Skeletal muscle cell (primary cell): Measurements from ENCODE around the gene RAB34.
"Not testable (repeated sequence)": the region's sequence is repeated elsewhere in the genome, so short reads cannot be mapped to it uniquely, and the experiment has no call there.

Source experiments
- DNase-seq: peaks from one replicate; pipeline ENCODE4 v3.0.0-alpha.2; 2010; ENCODE audit warnings: low read depth
- H3K4me3 ChIP-seq: 2 replicates; pipeline ENCODE4 v1.5.1; 2011; ENCODE audit warnings: low read depth, mild to moderate bottlenecking, control low read depth, low read length, moderate library complexity

RAB34 gene

DNA sequence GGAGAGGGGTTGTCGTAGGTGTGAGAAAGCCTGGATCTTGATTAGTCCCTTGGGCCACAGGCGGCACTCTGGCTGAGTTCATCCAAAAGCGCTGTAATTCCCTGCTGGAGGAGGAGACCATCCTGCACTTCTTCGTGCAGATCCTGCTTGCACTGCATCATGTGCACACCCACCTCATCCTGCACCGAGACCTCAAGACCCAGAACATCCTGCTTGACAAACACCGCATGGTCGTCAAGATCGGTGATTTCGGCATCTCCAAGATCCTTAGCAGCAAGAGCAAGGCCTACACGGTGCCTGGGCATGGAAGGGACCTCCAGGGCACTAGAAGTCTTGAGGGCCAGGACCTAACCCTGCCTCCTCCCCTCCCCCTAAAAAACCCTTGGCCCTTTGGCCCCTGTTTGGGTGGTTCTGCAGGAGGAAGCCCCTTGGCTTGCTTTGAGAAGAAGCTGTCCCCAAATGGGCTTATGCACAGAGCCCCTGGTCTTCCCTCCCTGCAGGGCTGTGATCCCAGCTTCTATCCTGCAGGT is 17.1 kb upstream of the RAB34 start:
- H3K4me3 ChIP-seq, result no peak overlapping the region
- DNase-seq, result no peak

DNA sequence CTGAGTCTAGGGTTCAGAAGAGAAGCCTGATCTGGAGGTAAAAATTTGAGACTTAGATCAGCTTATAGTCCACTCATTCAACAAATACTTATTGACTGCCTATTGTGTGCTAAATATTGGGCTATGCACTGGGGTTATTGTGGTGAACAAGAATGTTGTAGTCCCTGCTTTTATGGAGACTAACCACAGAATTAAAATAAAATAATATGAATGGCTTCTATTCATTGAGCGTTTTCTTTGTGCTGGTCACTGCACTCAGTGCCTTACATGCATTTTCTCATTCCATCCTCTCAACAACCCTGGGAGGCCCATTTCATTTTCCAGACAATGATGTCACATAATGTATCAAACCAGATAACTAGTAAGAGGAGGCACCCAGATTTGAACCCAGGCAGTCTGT is 15.7 kb upstream of the RAB34 start:
- H3K4me3 ChIP-seq, result no peak overlapping the region
- no peak for DNase-seq

- no peak for DNase-seq
- H3K4me3 ChIP-seq, result no peak overlapping the region
These were observed 12.3 kb upstream of the RAB34 start for GRCh38 chr17:28729950-28730330.

DNA sequence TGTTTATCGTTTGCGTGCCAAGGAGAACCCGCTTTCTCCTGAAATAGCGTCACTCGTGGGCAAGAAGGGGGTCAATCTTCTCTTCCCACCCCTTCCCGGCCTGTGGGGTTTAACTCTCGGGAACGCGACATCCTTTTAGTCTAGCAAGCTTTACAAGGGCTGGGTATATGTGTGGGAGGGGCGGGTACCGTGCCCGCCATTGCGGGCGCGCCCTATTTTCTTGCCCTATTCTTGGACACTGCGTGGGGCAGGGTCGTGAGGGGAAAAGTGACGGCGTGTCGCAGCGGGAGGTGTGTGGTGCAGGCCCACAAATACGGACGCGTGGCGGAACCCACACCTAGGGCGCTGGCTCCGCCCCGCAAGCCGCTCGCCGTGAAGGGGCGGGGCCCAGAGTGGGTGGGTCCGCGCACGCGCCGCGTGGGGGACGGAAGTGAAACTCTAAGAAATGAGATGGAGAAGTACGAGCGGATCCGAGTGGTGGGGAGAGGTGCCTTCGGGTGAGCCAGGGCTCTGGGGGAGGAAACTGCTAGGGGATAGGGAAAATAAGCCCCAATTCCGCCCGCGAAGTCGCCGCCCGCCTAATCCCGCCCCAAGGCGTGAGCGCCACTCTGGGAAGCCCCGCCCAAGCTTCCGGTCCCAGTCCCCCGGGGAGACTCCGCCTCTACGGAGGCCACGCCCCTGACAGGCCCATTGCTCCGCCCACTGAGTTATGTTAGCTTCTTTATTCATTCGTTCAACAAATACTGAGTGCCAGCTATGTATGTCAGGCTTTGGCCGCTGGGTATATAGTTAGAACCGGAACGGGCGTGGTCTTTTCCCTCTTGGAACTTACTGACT is 10.9 kb upstream of the RAB34 start, which contains the start of gene NEK8:
TSS of gene NEK8 (plus strand) at position 425 of the 837 bp plus-strand sequence. CDS start at position 451, 26 bp downstream.
- peak within 1 kb of the TSS; percentile 69 for H3K4me3 ChIP-seq
- DNase-seq, result no peak

DNA sequence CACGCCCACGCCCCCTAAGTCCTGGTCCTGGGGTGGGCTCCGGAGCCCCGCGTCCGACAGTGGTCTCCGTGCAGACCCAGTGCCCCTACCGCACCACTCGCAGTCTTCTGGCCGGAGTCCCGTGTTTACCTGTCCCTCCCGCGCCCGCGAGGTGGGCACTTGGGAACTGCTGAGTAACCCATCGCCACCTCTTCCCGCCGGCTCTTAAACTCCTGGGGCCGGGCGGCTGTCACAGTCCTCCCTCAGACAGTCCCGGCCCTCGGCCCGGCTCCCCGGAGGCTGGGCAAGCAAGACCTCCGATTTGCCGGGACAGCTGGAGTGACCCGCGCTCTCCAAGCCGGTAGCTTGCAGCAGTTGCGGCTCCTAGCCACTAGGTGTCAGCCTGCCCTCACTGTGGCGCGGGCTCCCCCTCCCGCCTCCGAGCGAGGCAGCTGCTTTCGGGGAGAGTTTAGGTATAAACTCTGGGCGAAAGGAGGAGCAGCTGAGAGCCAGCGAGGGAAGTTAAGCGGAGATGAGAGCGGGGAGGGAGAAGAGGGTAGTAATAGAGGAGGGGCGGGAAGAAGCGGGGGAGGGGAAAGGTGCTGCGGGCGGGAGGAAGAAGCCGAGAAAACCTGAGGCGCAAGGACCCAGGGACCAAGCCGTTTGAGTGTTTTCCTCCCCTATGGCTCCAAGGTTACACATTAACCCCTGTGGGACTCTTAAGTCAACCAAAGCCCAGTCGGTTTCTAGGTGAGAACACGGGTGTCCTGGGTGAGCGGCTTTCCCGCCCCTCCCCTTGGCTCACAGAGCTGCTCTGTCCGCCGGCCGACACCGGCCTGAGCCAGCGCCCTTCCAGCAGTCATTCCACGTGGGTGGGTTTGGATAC is 9.2 kb upstream of the RAB34 start:
- DNase-seq, result peak; percentile 78
- peak overlapping the region; percentile 67 for H3K4me3 ChIP-seq

DNA sequence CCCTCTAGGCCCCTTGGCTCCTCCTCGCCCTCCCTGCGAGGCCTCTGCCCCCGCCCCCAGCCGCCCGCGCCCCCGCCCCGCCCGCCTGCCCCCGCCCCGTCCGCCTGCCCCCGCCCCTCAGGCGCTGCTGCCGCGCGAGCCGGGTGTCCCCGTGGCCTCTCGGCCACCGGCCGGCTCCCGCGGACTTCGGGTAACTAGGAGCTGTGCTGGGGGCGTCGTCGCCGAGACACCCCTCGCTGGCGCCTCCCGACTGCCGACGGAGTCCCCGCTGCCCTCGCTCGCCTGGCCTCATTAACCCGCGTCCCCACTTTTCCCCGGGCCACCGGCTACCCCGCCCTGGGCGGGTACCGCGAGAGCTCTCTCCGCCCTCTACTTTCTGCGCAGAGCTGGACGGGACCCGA is 8.6 kb upstream of the RAB34 start, which contains the start of gene TLCD1:
TSS of gene TLCD1 (minus strand) at position 8 of the 401 bp plus-strand sequence. CDS start 136 bp downstream, outside the sequence.
- DNase-seq, result no peak
- peak within 1 kb of the TSS; percentile 67 for H3K4me3 ChIP-seq

DNA sequence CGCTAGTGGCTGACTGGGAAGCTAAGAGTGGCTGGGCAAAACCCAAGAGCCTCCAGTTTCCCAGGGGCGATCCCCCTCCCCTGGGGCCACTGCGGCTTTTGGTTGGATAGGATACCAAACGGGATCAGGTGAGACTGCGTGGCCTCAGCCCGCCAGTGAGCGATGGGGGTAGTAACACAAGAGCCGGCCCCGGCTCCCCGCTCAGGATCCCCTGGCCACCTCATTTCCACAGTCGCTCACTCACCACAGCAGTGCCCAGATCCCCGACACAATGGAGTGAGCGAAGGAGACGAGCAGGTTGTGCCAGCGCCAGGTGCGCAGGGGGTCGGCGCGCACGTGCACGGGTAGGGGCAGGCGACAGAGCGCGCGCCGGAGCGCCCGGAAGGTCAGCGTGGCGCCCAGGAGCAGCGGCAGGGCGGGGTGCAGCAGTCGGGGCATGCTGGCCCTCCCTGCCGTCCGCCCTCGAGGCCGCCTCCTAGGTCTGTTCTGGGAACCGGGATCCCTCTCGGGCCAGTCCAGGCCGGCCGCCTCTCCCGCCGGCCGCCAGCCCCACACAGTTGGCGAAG is 8.1 kb upstream of the RAB34 start:
- DNase-seq, result no peak
- H3K4me3 ChIP-seq, result peak overlapping the region; percentile 67

- peak overlapping the region; percentile 67 for H3K4me3 ChIP-seq
- no peak for DNase-seq
These were observed 7.5 kb upstream of the RAB34 start for GRCh38 chr17:28725166-28725659.

GRCh38 chr17:28724500-28725165 is 7.0 kb upstream of the RAB34 start:
- peak overlapping the region; percentile 67 for H3K4me3 ChIP-seq

GRCh38 chr17:28723836-28724499 is 6.3 kb upstream of the RAB34 start:
- H3K4me3 ChIP-seq, DNase-seq: not testable (repeated sequence)

More at GRCh38 chr17:28724500-28725165, 7.0 kb upstream of the RAB34 start:
- DNase-seq, result no peak

GRCh38 chr17:28723159-28723835 is 5.6 kb upstream of the RAB34 start:
- H3K4me3 ChIP-seq, result no peak overlapping the region
- DNase-seq, result no peak

DNA sequence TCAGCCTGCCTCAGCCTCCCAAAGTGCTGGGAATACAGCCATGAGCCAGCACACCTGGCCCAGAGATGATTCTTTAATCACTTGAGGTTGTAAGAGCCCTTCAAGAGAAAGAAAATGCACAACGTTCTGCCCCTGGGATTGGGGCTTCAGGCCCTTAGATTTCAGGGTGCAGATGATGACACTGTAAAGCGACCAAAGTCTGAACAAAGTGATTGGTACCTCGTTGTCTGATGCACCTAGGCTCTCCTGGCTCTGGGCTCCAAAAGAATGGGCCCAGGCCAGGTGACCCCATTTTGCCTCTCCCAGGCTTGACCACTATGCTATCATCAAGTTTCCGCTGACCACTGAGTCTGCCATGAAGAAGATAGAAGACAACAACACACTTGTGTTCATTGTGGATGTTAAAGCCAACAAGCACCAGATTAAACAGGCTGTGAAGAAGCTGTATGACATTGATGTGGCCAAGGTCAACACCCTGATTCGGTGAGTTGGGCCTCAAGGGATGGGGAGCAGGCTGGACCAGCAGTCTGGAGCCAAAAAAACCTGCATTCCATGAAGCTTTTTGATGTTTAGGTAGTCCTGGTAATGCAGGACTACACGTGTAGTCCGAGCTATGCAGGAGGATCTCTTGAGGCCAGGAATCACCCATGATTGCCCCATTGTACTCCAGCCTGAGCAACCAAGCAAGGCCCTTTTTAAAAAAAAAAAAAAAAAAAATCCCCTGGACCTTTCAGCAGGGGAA is 4.9 kb upstream of the RAB34 start:
- peak overlapping the region; percentile 5 for H3K4me3 ChIP-seq
- no peak for DNase-seq

DNA sequence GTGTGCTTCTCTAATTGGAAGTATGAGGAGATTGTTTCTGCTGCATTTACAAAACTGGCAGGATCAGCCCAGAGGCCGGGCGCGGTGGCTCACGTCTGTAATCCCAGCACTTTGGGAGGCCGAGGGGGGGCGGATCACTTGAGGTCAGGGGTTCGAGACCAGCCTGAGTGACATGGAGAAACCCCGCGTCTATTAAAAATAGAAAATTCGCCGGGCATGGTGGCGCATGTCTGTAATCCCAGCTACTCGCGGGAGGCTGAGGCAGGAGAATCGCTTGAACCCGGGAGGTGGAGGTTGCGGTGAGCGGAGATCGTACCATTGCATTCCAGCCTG is 3.3 kb upstream of the RAB34 start:
- peak overlapping the region; percentile 96 for H3K4me3 ChIP-seq
- DNase-seq, result not testable (repeated sequence)

- peak overlapping the region; percentile 96 for H3K4me3 ChIP-seq
- DNase-seq, result no peak
These were observed 2.8 kb upstream of the RAB34 start for GRCh38 chr17:28720247-28720996.

GRCh38 chr17:28719021-28719433 is 1.4 kb upstream of the RAB34 start:
- no peak for DNase-seq
- H3K4me3 ChIP-seq, result peak overlapping the region; percentile 96

DNA sequence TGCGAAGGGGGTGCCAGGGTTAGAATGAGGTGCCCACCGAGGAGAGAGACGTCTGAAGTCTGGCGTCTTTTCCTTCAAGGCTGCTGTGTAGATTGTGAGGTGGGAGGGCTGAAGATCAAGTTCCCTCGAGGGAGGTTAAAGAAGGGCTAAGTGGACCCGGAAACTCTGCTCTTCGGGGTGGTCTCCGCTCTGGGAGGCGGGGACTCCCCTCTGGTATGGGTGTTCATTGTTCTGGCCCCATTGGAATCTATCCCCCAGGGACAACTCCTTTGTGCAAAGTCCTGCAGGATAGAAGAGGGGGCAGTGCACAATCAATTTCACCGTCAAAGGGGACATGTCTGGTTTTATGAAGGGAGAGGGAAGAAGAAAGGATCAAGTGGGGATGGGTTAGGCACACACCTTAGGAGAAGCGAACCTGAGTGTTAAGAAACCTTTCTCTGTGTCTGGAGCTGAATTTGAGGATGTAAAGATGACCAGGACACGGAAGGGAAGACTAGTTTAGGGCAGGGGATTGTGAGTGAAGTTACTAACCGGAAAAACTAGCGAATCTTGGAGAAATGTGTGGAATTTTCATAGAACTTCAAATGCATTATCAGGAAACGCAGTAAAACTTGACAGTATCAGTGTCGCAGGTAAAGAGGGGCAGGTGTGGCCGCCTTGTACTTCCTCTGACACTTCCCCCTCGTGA is 809 bp upstream of the RAB34 start:
- peak overlapping the region; percentile 96 for H3K4me3 ChIP-seq
- DNase-seq, result no peak
